Hematopoietic multipotent progenitor cell treated with erythropoietin and hydrocortisone succinate and interleukin-3 and kit ligand, for 6 days (in vitro differentiated cells): ENCODE measurements around the gene RANBP1.
"Not testable (repeated sequence)": the region's sequence is repeated elsewhere in the genome, so short reads cannot be mapped to it uniquely, and the experiment has no call there.

Experiments used
- DNase-seq: peaks from one replicate; pipeline ENCODE4 v3.0.0-alpha.2; 2015

The RANBP1 gene

DNA sequence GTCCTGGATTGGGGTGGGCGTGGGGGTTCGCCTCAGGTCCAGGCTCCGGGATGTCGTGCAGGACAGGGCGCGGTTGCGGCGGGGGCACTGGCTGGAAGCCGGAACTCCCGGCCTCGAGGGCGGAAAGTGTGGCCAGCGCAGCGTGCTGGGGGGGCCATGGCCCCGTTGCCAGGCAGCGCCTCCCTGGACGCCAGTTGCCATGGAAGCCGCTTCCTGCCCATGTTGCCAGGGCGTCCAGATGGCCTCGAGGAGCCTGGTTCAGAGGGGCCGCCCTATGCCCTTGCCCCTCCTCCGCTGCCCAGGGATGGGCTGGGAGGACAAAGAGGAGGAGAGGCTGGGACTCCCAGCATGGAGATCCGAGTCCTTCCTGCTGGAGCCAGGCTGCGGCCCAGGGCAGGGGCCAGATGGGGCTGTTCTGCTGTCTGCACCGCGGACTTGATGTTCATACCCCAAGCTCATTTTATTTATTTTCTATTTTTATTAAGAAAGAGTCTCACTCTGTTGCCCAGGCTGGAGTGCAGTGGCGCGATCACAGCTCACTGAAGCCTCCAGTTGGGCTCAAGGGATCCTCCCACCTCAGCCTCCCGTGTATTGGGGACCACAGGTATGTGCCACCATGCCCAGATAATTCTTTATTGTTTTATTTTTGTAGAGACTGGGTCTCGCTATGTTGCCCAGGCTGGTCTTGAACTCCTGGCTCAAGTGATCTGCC lies 39.6 kb downstream of the RANBP1 start:
- peak; percentile 27 for DNase-seq

GRCh38 chr22:20156042-20156389 lies 40.1 kb downstream of the RANBP1 start:
- no peak for DNase-seq

DNA sequence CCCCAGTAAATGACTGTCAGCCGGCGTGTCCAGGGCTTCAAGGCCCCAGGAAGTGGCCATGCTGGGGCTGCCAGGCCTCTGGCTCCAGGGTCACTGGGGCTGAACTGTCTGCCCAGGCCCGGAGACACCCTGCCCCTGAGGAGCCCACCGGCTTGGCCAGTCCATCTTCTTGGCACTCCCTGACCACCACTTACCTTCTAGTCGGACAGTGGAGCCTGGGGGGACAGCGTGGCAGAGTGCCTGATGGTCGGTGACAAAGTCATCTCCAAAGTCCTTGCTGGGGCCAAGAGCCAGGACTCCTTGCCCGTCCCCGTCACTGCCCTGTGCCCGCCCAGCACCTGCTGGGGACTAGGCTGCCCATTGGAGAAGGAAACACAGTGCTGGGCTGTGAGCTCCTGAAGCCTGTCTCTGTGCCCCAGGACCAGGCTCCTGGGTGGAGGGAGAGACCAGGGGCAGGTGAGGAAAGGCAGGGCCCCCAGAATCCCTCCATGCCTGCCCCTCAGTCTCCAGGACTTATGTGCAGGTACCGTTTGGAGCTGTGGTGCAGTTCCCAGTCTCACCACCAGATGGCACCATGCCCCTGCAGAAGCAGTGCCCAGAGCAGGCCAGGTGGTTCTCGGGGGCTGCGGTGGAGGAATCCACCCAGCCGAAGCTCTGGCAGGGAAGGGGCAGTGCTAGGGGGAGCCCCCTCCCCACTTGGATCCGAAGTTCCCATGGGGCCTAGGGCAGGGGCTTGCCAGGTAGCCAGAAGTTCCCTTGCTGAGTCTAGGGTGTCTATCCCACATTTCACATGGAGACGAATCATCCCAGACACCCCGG lies 40.9 kb downstream of the RANBP1 start:
- peak; percentile 79 for DNase-seq

DNA sequence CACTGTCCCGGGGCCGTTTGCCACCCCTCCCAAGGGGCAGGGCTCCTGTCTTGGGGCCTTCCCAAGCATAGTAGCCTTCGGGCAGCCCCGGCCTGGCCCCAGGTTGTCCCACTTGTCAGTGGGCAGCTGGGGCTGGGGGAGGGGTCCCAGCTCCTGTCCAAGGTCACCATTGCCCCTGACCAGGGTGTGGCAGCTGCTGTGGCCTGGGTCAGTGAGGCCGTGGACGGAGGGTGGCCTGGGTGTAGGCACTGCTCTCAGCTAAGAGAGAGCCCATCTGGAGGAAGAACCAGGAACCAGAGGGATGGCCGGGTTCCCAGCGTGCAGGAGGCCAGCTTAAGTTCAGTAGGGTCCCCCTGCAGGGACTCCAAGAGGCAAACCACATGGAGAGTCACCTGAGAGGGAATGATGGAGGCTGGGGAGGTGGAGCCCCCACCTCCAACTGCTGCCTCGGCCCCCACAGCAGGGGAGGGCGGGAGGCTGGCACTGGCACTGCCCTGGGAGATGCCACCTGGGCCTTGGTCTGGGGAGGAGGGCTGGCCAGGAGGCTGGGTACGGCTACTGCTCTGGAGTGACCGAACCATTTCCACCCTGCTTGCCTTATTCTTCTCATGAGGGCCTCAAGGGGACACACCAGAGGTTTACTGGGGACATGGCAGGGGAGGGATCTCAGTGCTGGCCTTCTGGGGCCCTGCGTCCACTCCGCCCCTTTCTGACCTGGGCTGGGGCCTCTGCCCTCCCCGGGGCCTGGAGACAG lies 41.7 kb downstream of the RANBP1 start:
- no peak for DNase-seq

DNA sequence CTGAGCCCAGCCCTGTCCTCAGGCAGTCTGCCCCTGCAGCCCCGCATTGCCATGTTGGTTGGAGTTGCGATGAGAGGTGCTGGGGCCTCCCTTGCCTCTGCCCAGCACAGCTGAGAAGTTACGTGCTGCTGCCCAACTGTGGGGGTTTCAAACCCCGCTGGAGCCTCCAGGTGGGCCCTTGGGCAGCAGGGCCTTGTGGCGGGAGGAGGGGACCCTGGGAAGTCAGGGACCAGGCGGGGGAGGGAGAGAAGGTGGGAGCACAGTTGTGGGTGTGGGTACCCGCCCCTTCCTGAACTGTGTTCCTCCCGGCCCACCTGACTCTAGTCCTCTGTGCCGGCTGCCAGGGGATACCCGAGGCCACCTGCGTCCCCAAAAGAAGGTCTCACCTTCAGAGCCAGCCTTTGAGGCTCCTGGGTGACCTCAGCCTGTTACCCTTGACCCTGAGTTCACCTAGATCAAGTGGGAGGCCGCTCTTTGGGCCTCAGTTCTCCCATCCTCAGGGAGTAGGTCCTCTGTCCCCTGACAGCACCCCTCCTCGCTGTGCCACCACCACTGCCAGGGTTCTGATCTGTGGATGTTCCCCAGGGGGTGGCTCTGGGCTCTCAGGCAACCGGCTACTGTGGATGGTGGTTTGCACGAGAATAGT lies 42.6 kb downstream of the RANBP1 start:
- DNase-seq: no peak

DNA sequence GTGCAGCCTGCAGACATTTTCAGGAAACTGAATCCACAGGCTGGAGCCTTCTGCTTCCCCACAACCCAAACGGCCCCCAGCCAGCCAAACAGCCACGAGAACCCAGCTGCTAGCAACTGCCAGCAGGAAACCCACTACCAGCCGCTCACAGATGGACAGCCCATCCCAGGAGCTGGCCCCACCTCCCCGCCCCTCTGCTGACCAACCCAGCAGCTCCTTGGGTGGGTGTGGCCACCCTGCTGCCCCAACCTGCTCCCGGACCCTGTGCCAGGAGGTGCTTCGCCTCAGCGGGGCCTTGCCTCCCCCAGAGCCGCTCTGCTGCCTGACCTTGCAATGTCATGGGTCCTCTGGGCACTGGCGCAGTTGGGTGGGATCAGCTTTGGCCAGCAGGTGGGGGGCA lies 43.2 kb downstream of the RANBP1 start:
- DNase-seq: peak; percentile 46

DNA sequence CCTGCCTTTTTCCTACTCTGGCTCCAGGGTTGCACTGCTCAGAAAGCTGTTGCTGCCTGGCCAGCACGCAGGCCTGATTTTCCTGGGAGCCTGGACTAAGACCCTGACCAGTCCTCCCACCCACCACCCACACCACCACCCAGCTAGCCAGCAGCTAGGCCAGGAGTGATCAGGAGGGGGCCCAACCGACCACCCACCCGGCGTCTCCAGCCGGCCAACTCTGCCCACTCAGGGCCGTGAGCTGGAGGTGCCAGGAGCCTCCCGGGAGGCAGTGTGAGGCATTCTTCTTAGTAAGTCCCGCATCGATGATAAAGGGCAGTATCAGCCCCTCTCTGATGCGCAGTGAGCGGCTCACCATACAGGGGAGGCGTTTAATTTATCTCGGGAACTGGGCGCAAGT lies 43.6 kb downstream of the RANBP1 start:
- DNase-seq: not testable (repeated sequence)

DNA sequence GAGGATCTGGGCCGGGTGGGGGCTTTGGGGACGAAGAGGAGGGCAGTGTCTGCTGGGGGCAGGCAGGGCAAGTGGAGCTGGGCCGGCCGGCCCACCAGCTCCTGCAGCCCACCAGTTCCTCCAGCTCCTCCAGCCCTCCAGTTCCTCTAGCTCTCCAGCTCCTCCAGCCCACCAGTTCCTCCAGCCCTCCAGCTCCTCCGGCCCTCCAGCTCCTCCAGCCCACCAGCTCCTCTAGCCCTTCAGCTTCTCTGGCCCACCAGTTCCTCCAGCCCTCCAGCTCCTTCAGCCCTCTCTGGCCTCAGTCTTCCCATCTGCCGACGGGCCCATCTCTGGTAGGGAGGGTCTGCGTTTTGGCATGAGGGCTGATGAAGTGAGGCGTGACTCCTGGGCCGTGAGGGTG lies 44.1 kb downstream of the RANBP1 start:
- no peak for DNase-seq

- DNase-seq: no peak
These were observed 49.0 kb downstream of the RANBP1 start for GRCh38 chr22:20164863-20165262.

GRCh38 chr22:20165421-20165820 lies 49.5 kb downstream of the RANBP1 start:
- DNase-seq: no peak

GRCh38 chr22:20165913-20166312 lies 50.0 kb downstream of the RANBP1 start:
- DNase-seq: no peak

GRCh38 chr22:20166703-20167102 lies 50.8 kb downstream of the RANBP1 start:
- no peak for DNase-seq

GRCh38 chr22:20167643-20168322 lies 51.9 kb downstream of the RANBP1 start:
- no peak for DNase-seq

GRCh38 chr22:20169253-20169822 lies 53.4 kb downstream of the RANBP1 start:
- no peak for DNase-seq

DNA sequence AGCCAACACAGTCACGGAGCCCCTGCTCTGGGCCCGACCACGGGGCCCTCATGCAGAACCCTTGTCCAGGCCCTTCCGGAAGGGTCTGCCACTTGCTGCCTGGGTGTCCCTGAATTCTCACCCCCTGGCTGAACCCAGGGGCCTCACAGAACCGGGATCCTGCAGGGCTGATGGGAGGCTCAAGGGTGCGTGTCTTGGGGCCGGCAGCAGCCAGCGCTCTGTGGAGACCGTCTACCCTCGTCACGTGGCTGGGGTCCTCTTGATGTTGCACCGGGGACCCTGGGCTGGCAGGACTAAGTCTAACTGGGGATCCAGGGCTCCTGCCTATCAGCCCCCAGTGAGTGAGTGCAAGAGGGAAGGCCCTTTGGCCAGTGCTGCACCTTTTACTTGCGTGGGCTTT lies 54.3 kb downstream of the RANBP1 start:
- no peak for DNase-seq

- DNase-seq: no peak
These were observed 55.6 kb downstream of the RANBP1 start for GRCh38 chr22:20171288-20172140.

DNA sequence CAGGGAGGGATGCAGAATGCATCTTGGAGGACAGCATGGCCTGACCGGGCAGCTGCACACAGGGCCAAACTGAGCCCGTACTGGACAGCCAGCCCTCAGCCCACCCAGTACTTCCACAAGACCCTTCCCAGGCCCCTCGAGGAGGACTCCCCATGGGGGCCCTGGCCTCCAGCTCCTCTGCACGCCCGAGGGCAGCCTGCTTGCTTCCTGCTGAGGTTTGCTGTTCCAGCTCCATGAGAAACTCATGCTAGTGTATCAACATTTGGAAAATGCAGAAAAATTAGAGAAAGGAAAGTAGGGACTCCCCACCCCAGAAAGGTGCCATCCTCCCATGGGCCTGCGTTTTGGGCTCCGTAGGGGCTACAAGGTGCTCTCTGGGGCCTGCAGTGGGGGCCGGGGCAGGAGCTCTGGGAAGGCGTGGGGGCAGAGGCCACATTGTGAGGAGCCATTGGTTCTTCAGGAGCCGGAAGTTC lies 56.3 kb downstream of the RANBP1 start:
- no peak for DNase-seq

GRCh38 chr22:20173246-20173645 lies 57.3 kb downstream of the RANBP1 start:
- DNase-seq: no peak

DNA sequence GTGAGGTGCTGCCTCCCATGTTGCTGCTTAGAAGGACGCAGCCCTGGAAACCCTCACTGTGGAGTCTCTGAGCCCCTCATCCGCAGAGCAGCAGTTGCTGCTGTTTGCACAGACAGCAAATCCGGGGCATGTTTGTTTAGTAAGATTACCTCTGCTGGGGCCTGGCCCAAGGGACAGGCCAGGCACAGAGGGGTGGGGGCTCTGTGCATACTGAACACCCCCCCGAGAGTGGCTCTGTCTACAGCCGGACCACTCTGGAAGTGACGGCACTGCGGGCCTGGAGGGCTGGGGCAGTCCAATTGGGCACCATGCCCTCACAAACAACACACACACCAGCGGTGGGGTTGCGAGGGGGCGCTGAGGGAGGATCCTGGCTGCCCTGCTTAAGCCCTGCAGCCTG lies 57.9 kb downstream of the RANBP1 start:
- DNase-seq: no peak

- DNase-seq: no peak
These were observed 59.1 kb downstream of the RANBP1 start for GRCh38 chr22:20174785-20175596.

DNA sequence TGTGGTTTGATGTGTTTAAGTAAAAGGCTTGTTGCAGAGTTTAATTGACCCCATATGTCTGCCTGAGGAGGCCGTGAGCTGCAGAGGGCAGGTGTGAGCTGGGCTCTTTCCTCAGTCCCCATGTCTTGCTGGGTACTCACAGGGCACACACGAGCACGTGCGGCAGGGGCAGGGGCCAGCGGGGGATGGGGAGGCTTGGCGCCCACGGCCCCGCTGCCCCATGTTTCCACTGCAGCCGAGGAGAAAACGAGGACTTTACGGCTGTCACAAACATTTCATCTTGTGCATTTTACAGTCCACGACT lies 59.6 kb downstream of the RANBP1 start:
- no peak for DNase-seq
